Prostate gland (tissue), 2 donors: Measurements from ENCODE around the gene ACSS1. TPM values are rescaled to one million over a fixed set of nuclear protein-coding genes. Genes with fewer than 3 reads are reported as not detected.

Experiments
- DNase-seq: peaks from one replicate; pipeline ENCODE4 v3.0.0-alpha.2; 2019; ENCODE audit warnings: low spot score
- H3K27ac ChIP-seq, 2 donors: fragments of 200-600 bp; sonication (generic); 2 replicates each; pipeline ENCODE4 v1.5.1; 2017 to 2019
- H3K27me3 ChIP-seq: fragments of 200-600 bp; sonication (generic); replicated peaks from 2 replicates; pipeline ENCODE4 v1.5.1; 2019; ENCODE audit not compliant: insufficient read depth
- H3K36me3 ChIP-seq, 2 donors: fragments of 200-600 bp; sonication (generic); 1 replicate in 1 of 2; 2 replicates in 1 of 2; pipeline versions ENCODE4 v1.5.1 to v1.8.1; 2017 to 2019
- H3K4me1 ChIP-seq: fragments of 200-600 bp; sonication (generic); replicated peaks from 2 replicates; pipeline ENCODE4 v1.5.1; 2019
- H3K4me3 ChIP-seq, 2 donors: fragments of 200-600 bp; sonication (generic); 2 replicates each; pipeline ENCODE4 v1.5.1; 2017 to 2019
- H3K9me3 ChIP-seq: fragments of 200-600 bp; sonication (generic); 2 replicates; pipeline ENCODE4 v1.5.1; 2017
- CTCF ChIP-seq, 4 experiments: fragments of 200-600 bp in 2 of 4; fragments of 450-650 bp in 2 of 4; sonication (generic) in 2 of 4; IDR thresholded peaks; 1 replicate in 3 of 4; 2 replicates in 1 of 4; pipeline ENCODE4 v1.5.1; 2016 to 2019; ENCODE audit warnings: antibody characterized with exemption in 4 of 4, mild to moderate bottlenecking in 2 of 4, moderate library complexity in 2 of 4
- POLR2A ChIP-seq: fragments of 450-650 bp; IDR thresholded peaks from one replicate; pipeline ENCODE4 v1.6.1; 2016; ENCODE audit warnings: antibody characterized with exemption, mild to moderate bottlenecking
- POLR2AphosphoS5 ChIP-seq: sonication (generic); formaldehyde crosslinking; IDR thresholded peaks from one replicate; pipeline ENCODE4 v1.6.1; 2017; ENCODE audit warnings: antibody characterized with exemption
- WGBS: methylation state at CpG from one replicate; pipeline ENCODE4 v1.1.5; 2018; 5-methylcytosine and 5-hydroxymethylcytosine counted together
- intact Hi-C: fragments of 100-400 bp; cut with DNase I; formaldehyde crosslinking; loops from one replicate; pipeline ENCODE4 v1.14.2; 2022
- total RNA-seq, 2 donors: library from RNA; depleted of rRNA; stranded (reverse); fragments of >200 nt; gene quantifications; one replicate each; pipeline ENCODE4 v1.1.0, GENCODE V29; 2016

ACSS1 gene
- total RNA-seq, 2 donors from 2014 or later = 111 to 170 TPM

DNA sequence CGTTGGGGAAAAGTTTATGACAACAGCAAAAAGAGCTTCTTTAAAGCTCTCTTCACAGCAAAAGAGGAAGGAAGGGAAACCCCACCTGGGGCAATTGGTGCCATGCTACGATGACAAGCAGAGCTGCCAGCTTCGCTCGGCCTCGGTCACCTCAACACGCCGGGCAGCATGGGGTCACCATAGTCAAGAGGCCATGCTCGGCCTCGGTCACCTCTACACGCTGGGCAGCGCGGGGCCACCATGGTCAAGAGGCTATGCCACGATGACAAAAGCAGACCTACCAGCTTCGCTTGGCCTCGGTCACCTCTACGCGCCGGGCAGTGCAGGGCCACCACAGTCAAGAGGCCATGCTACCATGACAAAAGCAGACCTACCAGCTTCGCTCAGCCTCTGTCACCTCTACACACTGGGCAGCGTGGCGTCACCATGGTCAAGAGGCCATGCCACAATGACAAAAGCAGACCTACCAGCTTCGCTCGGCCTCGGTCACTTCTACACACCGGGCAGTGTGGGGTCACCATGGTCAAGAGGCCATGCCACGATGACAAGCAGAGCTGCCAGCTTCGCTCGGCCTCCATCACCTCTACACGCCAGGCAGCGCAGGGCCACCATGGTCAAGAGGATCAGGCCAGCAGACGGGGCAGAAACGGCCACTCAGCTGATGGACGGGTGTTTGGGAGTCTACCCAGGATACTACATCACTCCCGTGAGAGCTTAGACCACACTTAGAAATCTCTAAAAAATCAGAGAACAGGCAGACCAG, 77.5 kb downstream of the ACSS1 start:
- H3K4me1 ChIP-seq = no peaks in the 10 kb centered on the region
- no peak for TF ChIP-seq POLR2A
- no peak for TF ChIP-seq CTCF (IDR thresholded peaks at IDR 0.05)
- TF ChIP-seq POLR2AphosphoS5 = no peak
- H3K27me3 ChIP-seq = no peaks in the 10 kb centered on the region
- intact Hi-C loops = no loop called here
- WGBS = 92% methylated on average over 34 of the region's 34 CpGs
- no peak for DNase-seq
- H3K27ac ChIP-seq = no peak overlapping the region
- H3K4me3 ChIP-seq = no peak overlapping the region
- no peaks in the 10 kb centered on the region for H3K9me3 ChIP-seq
- H3K36me3 ChIP-seq = no peaks in the 10 kb centered on the region

DNA sequence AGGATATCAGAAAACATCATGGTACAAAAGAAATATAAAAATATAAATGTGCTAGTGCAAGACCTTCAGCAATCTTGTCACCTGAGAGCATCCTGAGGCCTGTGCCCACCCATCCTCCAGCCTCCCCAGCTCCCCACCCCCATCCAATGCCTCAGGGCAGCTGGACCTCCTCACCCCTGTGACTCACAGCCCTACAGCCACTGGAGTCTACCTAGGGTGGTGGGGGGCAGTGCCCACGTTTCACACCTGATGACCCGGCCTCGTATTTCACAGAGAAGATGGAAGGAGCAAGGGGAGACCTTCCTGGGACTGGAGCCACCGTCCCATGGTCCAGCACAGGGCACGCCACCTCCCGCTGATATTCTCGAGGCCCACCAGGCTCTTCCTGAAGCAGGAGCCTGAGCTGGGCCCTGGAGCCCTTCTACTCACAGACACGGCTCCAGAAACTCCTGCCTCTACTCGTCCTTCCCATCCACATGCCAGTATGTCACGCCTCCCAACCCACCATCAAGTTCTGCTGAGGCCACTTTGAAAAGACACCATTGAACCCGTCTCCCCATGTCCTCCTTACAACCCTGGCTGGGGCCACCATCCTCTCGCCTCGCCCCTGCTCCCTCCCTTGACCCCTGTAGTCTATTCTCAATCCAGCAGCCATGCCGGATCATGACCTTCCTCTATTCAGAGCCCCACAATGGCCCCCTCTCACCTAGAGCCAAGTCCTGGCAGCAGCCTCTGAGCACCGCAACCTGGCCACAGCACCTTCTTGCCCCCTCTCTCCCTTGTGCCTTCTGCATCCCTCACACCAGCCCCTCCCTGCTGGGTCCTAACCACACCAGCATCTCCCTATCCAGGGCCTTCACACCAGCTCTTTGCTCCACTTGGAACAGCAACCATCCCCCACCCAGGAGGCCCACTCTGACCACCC, 78.6 kb downstream of the ACSS1 start:
- no peaks in the 10 kb centered on the region for H3K27me3 ChIP-seq
- no peaks in the 10 kb centered on the region for H3K4me1 ChIP-seq
- intact Hi-C loops = no loop called here
- no peak overlapping the region for H3K4me3 ChIP-seq
- H3K9me3 ChIP-seq = no peaks in the 10 kb centered on the region
- TF ChIP-seq POLR2AphosphoS5 (no peak), CTCF (IDR thresholded peaks at IDR 0.05) (no peak), POLR2A (no peak)
- no peak for DNase-seq
- 92% methylated on average over 15 of the region's 15 CpGs for WGBS
- H3K36me3 ChIP-seq = no peaks in the 10 kb centered on the region
- no peak overlapping the region for H3K27ac ChIP-seq

- Histone ChIP-seq H3K36me3 (no peaks in the 10 kb centered on the region), H3K9me3 (no peaks in the 10 kb centered on the region), H3K27me3 (no peaks in the 10 kb centered on the region), H3K4me3 (no peak overlapping the region), H3K27ac (no peak overlapping the region), H3K4me1 (no peaks in the 10 kb centered on the region)
- TF ChIP-seq POLR2AphosphoS5 (no peak), POLR2A (no peak), CTCF (IDR thresholded peaks at IDR 0.05) (no peak)
- intact Hi-C loops = no loop called here
- 78% methylated on average over 8 of the region's 8 CpGs for WGBS
- DNase-seq = no peak
These were observed 79.4 kb downstream of the ACSS1 start for GRCh38 chr20:24978513-24978912.

- no peaks in the 10 kb centered on the region for H3K9me3 ChIP-seq
- no peak overlapping the region for H3K27ac ChIP-seq
- H3K36me3 ChIP-seq = no peaks in the 10 kb centered on the region
These were observed 80.1 kb downstream of the ACSS1 start for GRCh38 chr20:24977797-24978196.

DNA sequence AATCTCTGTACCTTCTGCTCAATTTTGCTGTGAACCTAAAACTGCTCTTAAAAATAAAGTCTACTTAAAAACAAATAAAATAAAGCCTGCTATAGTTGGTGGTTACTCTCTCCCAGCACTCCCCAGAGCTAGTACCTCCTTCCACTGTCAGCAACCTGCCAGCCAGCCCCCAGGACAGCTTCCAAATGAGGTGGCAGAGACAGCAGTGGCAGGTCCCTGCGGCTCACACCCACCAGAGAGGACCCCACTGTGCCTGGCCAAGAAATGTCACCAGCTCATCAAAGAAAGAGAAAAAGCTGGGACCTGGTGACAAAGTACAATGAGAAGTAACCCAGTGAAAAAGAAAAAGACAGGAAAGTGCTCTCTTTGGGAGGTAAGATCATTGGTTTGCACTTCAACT, 80.6 kb downstream of the ACSS1 start:
- no peak overlapping the region for H3K27ac ChIP-seq
- no peaks in the 10 kb centered on the region for H3K27me3 ChIP-seq
- WGBS = 100% methylated on average over 1 of the region's 1 CpG
- H3K4me3 ChIP-seq = no peak overlapping the region
- intact Hi-C loops = no loop called here
- TF ChIP-seq POLR2A (no peak), CTCF (IDR thresholded peaks at IDR 0.05) (no peak), POLR2AphosphoS5 (no peak)
- no peaks in the 10 kb centered on the region for H3K9me3 ChIP-seq
- no peaks in the 10 kb centered on the region for H3K4me1 ChIP-seq
- H3K36me3 ChIP-seq = no peaks in the 10 kb centered on the region
- no peak for DNase-seq

More at GRCh38 chr20:24977797-24978196, 80.1 kb downstream of the ACSS1 start:
- no peak overlapping the region for H3K4me3 ChIP-seq
- intact Hi-C loops = no loop called here
- WGBS = 86% methylated on average over 3 of the region's 3 CpGs
- no peak for TF ChIP-seq POLR2AphosphoS5
- no peak for TF ChIP-seq POLR2A
- H3K27me3 ChIP-seq = no peaks in the 10 kb centered on the region
- no peak for DNase-seq
- H3K4me1 ChIP-seq = no peaks in the 10 kb centered on the region
